Measurements from ENCODE around the gene ALB. TPM values are rescaled to one million over a fixed set of nuclear protein-coding genes. Genes with fewer than 3 reads are reported as not detected.

The ALB gene
- total RNA-seq, 1 experiment from 2014 or later = 21.3 TPM

DNA sequence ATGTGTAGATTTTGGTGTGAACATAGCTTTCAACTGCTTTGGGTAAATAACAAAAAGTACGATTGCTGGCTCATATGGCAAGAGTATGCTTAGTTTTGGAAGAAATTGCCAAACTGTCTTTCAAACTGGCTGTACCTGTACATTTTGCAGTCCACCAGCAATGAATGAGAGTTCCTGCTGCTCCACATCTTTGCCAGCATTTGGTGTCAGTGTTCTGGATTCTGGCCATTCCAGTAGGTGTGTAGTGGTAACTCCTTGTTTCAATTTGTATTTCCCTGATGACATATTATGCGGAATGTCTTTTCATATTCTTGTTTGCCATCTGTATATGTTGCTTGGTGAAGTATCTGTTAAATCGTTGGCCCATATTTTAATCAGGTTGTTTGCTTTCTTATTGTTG is 20.6 kb upstream of the ALB start:
- TF ChIP-seq POLR2AphosphoS5 (IDR thresholded peaks at IDR 0.05; ENCODE audit: low read depth, low read length) (no peak), SIN3A (IDR thresholded peaks at IDR 0.05; ENCODE audit: borderline replicate concordance, insufficient read depth, low read depth, low read length) (no peak), TCF7L2 (IDR thresholded peaks at IDR 0.05; ENCODE audit: low read depth, low read length) (no peak)
- TF ChIP-seq, protein P1, sequence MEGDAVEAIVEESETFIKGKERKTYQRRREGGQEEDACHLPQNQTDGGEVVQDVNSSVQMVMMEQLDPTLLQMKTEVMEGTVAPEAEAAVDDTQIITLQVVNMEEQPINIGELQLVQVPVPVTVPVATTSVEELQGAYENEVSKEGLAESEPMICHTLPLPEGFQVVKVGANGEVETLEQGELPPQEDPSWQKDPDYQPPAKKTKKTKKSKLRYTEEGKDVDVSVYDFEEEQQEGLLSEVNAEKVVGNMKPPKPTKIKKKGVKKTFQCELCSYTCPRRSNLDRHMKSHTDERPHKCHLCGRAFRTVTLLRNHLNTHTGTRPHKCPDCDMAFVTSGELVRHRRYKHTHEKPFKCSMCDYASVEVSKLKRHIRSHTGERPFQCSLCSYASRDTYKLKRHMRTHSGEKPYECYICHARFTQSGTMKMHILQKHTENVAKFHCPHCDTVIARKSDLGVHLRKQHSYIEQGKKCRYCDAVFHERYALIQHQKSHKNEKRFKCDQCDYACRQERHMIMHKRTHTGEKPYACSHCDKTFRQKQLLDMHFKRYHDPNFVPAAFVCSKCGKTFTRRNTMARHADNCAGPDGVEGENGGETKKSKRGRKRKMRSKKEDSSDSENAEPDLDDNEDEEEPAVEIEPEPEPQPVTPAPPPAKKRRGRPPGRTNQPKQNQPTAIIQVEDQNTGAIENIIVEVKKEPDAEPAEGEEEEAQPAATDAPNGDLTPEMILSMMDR (IDR thresholded peaks at IDR 0.05) = no peak
- TF ChIP-seq, protein P2, sequence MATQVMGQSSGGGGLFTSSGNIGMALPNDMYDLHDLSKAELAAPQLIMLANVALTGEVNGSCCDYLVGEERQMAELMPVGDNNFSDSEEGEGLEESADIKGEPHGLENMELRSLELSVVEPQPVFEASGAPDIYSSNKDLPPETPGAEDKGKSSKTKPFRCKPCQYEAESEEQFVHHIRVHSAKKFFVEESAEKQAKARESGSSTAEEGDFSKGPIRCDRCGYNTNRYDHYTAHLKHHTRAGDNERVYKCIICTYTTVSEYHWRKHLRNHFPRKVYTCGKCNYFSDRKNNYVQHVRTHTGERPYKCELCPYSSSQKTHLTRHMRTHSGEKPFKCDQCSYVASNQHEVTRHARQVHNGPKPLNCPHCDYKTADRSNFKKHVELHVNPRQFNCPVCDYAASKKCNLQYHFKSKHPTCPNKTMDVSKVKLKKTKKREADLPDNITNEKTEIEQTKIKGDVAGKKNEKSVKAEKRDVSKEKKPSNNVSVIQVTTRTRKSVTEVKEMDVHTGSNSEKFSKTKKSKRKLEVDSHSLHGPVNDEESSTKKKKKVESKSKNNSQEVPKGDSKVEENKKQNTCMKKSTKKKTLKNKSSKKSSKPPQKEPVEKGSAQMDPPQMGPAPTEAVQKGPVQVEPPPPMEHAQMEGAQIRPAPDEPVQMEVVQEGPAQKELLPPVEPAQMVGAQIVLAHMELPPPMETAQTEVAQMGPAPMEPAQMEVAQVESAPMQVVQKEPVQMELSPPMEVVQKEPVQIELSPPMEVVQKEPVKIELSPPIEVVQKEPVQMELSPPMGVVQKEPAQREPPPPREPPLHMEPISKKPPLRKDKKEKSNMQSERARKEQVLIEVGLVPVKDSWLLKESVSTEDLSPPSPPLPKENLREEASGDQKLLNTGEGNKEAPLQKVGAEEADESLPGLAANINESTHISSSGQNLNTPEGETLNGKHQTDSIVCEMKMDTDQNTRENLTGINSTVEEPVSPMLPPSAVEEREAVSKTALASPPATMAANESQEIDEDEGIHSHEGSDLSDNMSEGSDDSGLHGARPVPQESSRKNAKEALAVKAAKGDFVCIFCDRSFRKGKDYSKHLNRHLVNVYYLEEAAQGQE (IDR thresholded peaks at IDR 0.05; ENCODE audit: insufficient read depth in 1 of 2, low read depth in 2 of 2, low read length in 1 of 2) = no peak
- DNase-seq (ENCODE audit: low read depth, low spot score) = no peak
- intact Hi-C loops (cut with micrococcal nuclease; ENCODE audit: unreplicated experiment) (no loop called here), in situ Hi-C loops (cut with HindIII; ENCODE audit: low pct_unique_long_range_greater_than_20kb, low sequenced_read_pairs) (no loop called here)
- Histone ChIP-seq H3K4me1 (ENCODE audit: control insufficient read depth, insufficient read depth, low read length) (no peaks in the 10 kb centered on the region), H3K4me3 (ENCODE audit: low read depth in 2 of 2, low read length in 2 of 2) (no peak overlapping the region), H3K36me3 (ENCODE audit: control insufficient read depth, insufficient read depth, low read length) (no peaks in the 10 kb centered on the region), H3K27me3 (ENCODE audit: control insufficient read depth, insufficient read depth, low read length) (no peaks in the 10 kb centered on the region), H3K9me3 (ENCODE audit: control insufficient read depth, insufficient read depth, low read depth, low read length) (no peaks in the 10 kb centered on the region), H3K27ac (ENCODE audit: low read length) (no peak overlapping the region)
- POLR2A ChIA-PET = no interaction called here
- ATAC-seq = no peak
- no TSS peak for BruUV-seq (replicated peaks)
- CTCF ChIA-PET = no interaction called here

DNA sequence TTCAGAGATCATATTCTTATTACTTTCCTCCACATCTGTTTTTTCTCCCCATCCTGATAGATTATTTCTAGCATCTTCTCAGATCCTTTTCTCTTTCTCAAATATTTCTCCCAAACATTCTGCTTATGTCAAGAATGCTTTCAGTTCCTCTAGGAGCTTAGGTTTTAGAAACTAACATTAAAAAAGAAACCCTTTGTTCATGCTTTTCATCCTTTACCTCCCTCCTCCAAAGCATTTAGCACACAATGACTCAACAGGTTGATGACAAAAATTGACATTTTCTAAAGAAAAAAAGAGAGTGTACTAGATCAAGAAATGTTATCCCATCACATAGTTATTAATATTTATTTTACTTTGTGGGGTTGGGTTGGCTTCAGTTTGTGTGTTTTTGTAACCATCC is 16.5 kb upstream of the ALB start:
- Histone ChIP-seq H3K36me3 (ENCODE audit: control insufficient read depth, insufficient read depth, low read length) (no peaks in the 10 kb centered on the region), H3K27me3 (ENCODE audit: control insufficient read depth, insufficient read depth, low read length) (no peaks in the 10 kb centered on the region), H3K4me3 (ENCODE audit: low read depth in 2 of 2, low read length in 2 of 2) (no peak overlapping the region), H3K27ac (ENCODE audit: low read length) (no peak overlapping the region), H3K4me1 (ENCODE audit: control insufficient read depth, insufficient read depth, low read length) (no peaks in the 10 kb centered on the region), H3K9me3 (ENCODE audit: control insufficient read depth, insufficient read depth, low read depth, low read length) (no peaks in the 10 kb centered on the region)
- in situ Hi-C loops (cut with HindIII; ENCODE audit: low pct_unique_long_range_greater_than_20kb, low sequenced_read_pairs) (no loop called here), intact Hi-C loops (cut with micrococcal nuclease; ENCODE audit: unreplicated experiment) (no loop called here)
- ChIA-PET POLR2A (no interaction called here), CTCF (no interaction called here)
- no peak for DNase-seq (ENCODE audit: low read depth, low spot score)
- no peak for ATAC-seq
- TF ChIP-seq, protein P2 (IDR thresholded peaks at IDR 0.05; ENCODE audit: insufficient read depth in 1 of 2, low read depth in 2 of 2, low read length in 1 of 2) = no peak
- TF ChIP-seq, protein P1 (IDR thresholded peaks at IDR 0.05) = no peak
- TF ChIP-seq SIN3A (IDR thresholded peaks at IDR 0.05; ENCODE audit: borderline replicate concordance, insufficient read depth, low read depth, low read length) (no peak), TCF7L2 (IDR thresholded peaks at IDR 0.05; ENCODE audit: low read depth, low read length) (no peak), POLR2AphosphoS5 (IDR thresholded peaks at IDR 0.05; ENCODE audit: low read depth, low read length) (no peak)
- no TSS peak for BruUV-seq (replicated peaks)

Measured in Panc1 (cell line).